WTC11 (cell line): ENCODE results near the gene FER1L5. TPM values are rescaled to one million over a fixed set of nuclear protein-coding genes. Genes with fewer than 3 reads are reported as not detected.

Source experiments
- ATAC-seq: fragments of 200-7000 bp; cut with Tn5 transposase; 2 replicates; pipeline ENCODE4 v1.10.0; 2021; ENCODE audit warnings: mild to moderate bottlenecking, moderate library complexity
- CTCF ChIA-PET: fragments of 300-600 bp; sonication (Branson Sonifier 250); formaldehyde crosslinking; loops from one replicate; lab custom pipeline; 2021; ENCODE audit warnings: antibody characterized with exemption; lab: Charles Lee
- POLR2A ChIA-PET: fragments of 350-600 bp; sonication (Branson Sonifier 250); formaldehyde crosslinking; loops from one replicate; lab custom pipeline; 2021; ENCODE audit warnings: antibody characterized with exemption; lab: Charles Lee
- DNase-seq: peaks from one replicate; pipeline ENCODE4 v3.0.0; 2021; ENCODE audit warnings: low spot score
- H3K27ac Mint-ChIP-seq: 2 replicates; pipeline ENCODE4 v1.8.0; 2021; ENCODE audit warnings: mixed read lengths
- H3K27me3 Mint-ChIP-seq: 2 replicates; pipeline ENCODE4 v1.8.0; 2021; ENCODE audit warnings: low read depth, mild to moderate bottlenecking, moderate library complexity, mixed read lengths
- H3K36me3 Mint-ChIP-seq: 2 replicates; pipeline ENCODE4 v1.8.0; 2021; ENCODE audit warnings: mixed read lengths
- H3K4me1 Mint-ChIP-seq: 2 replicates; pipeline ENCODE4 v1.8.0; 2022; ENCODE audit warnings: mixed read lengths
- H3K4me3 Mint-ChIP-seq: 2 replicates; pipeline ENCODE4 v1.8.0; 2021; ENCODE audit warnings: mild to moderate bottlenecking, moderate library complexity, mixed read lengths
- H3K9me3 Mint-ChIP-seq: 2 replicates; pipeline ENCODE4 v1.8.0; 2021; ENCODE audit warnings: mixed read lengths
- ESRRA ChIP-seq: sonication (generic); formaldehyde crosslinking; IDR thresholded peaks from 2 replicates; pipeline ENCODE4 v1.8.1; 2022; ENCODE audit warnings: mild to moderate bottlenecking, missing genetic modification reagents, borderline replicate concordance
- FOXJ3 ChIP-seq: sonication (generic); formaldehyde crosslinking; IDR thresholded peaks from 2 replicates; pipeline ENCODE4 v1.9.0; 2021; ENCODE audit warnings: missing genetic modification reagents, mild to moderate bottlenecking, borderline replicate concordance
- FOXK1 ChIP-seq: sonication (generic); formaldehyde crosslinking; IDR thresholded peaks from 2 replicates; pipeline ENCODE4 v1.8.0; 2022; ENCODE audit warnings: mild to moderate bottlenecking, moderate library complexity, missing genetic modification reagents
- JUN ChIP-seq: sonication (generic); formaldehyde crosslinking; IDR thresholded peaks from 2 replicates; pipeline ENCODE4 v1.8.0; 2023; ENCODE audit warnings: mild to moderate bottlenecking, missing genetic modification reagents
- KAT7 ChIP-seq: sonication (generic); formaldehyde crosslinking; IDR thresholded peaks from 2 replicates; pipeline ENCODE4 v1.8.1; 2023; ENCODE audit warnings: missing genetic modification reagents, mild to moderate bottlenecking, borderline replicate concordance
- NFATC4 ChIP-seq: fragments of 250-450 bp; sonication (Bioruptor Pico); IDR thresholded peaks from 2 replicates; pipeline ENCODE4 v1.9.0; 2021; ENCODE audit warnings: mild to moderate bottlenecking
- PRRX2 ChIP-seq: fragments of 250-450 bp; sonication (Bioruptor Pico); IDR thresholded peaks from 2 replicates; pipeline ENCODE4 v1.8.0; 2021; ENCODE audit warnings: mild to moderate bottlenecking
- RELA ChIP-seq: sonication (generic); formaldehyde crosslinking; IDR thresholded peaks from 2 replicates; pipeline ENCODE4 v1.8.1; 2022; ENCODE audit warnings: missing genetic modification reagents, mild to moderate bottlenecking, borderline replicate concordance
- SOX15 ChIP-seq: fragments of 250-450 bp; sonication (Bioruptor Pico); IDR thresholded peaks from 2 replicates; pipeline ENCODE4 v1.9.0; 2021; ENCODE audit warnings: mild to moderate bottlenecking
- TCF7 ChIP-seq: sonication (generic); formaldehyde crosslinking; IDR thresholded peaks from 2 replicates; pipeline ENCODE4 v1.8.0; 2022; ENCODE audit warnings: mild to moderate bottlenecking, low read depth, missing genetic modification reagents, moderate library complexity
- TEAD4 ChIP-seq: sonication (generic); formaldehyde crosslinking; IDR thresholded peaks from 2 replicates; pipeline ENCODE4 v1.8.0; 2022; ENCODE audit warnings: mild to moderate bottlenecking, missing genetic modification reagents
- ZNF317 ChIP-seq: sonication (generic); formaldehyde crosslinking; IDR thresholded peaks from 2 replicates; pipeline ENCODE4 v1.8.1; 2023; ENCODE audit warnings: low read depth, mild to moderate bottlenecking, moderate library complexity, missing genetic modification reagents, borderline replicate concordance
- ZNF512 ChIP-seq: sonication (generic); formaldehyde crosslinking; IDR thresholded peaks from 2 replicates; pipeline ENCODE4 v1.8.1; 2022; ENCODE audit warnings: missing genetic modification reagents, borderline replicate concordance
- total RNA-seq: library from RNA; stranded (reverse); gene quantifications from 3 replicates; pipeline ENCODE4 v1.2.3, GENCODE V29; 2021
- TF ChIP-seq, protein P1 (sequence below): sonication (generic); formaldehyde crosslinking; IDR thresholded peaks from 2 replicates; pipeline ENCODE4 v1.8.0; 2022; ENCODE audit warnings: missing genetic modification reagents
- TF ChIP-seq, protein P2 (sequence below): fragments of 250-450 bp; sonication (Bioruptor Pico); IDR thresholded peaks from 2 replicates; pipeline ENCODE4 v1.9.0; 2021; ENCODE audit warnings: mild to moderate bottlenecking
- TF ChIP-seq, protein P3 (sequence below): sonication (generic); formaldehyde crosslinking; IDR thresholded peaks from 2 replicates; pipeline ENCODE4 v1.8.0; 2023; ENCODE audit warnings: mild to moderate bottlenecking, missing genetic modification reagents

The FER1L5 gene
- total RNA-seq, 1 experiment from 2014 or later = 1.4 TPM

DNA sequence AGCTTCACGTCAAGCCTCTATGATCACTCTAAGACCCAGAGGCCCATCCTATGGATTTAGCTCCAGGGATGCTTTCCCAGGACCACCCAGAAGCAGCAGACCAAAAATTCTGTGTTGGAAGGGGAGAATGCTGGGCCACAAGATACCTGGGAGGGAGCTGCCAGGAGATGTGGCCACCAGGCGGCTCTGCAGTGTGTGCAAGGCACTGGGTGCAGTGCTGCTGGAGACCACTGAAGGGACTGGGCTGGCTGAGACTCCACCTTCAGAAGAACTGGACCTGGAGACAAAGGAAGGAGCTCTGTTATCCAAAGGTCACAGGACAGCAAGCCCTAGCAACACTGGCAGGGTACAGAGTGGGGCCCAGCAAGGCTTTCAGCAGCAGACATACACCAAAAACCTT, 38.5 kb upstream of the FER1L5 start (continued):
- TF ChIP-seq, protein P1, sequence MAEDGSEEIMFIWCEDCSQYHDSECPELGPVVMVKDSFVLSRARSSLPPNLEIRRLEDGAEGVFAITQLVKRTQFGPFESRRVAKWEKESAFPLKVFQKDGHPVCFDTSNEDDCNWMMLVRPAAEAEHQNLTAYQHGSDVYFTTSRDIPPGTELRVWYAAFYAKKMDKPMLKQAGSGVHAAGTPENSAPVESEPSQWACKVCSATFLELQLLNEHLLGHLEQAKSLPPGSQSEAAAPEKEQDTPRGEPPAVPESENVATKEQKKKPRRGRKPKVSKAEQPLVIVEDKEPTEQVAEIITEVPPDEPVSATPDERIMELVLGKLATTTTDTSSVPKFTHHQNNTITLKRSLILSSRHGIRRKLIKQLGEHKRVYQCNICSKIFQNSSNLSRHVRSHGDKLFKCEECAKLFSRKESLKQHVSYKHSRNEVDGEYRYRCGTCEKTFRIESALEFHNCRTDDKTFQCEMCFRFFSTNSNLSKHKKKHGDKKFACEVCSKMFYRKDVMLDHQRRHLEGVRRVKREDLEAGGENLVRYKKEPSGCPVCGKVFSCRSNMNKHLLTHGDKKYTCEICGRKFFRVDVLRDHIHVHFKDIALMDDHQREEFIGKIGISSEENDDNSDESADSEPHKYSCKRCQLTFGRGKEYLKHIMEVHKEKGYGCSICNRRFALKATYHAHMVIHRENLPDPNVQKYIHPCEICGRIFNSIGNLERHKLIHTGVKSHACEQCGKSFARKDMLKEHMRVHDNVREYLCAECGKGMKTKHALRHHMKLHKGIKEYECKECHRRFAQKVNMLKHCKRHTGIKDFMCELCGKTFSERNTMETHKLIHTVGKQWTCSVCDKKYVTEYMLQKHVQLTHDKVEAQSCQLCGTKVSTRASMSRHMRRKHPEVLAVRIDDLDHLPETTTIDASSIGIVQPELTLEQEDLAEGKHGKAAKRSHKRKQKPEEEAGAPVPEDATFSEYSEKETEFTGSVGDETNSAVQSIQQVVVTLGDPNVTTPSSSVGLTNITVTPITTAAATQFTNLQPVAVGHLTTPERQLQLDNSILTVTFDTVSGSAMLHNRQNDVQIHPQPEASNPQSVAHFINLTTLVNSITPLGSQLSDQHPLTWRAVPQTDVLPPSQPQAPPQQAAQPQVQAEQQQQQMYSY (CRISPR knock-in tag) = no peak
- no peak for TF ChIP-seq SOX15 (CRISPR knock-in tag)
- TF ChIP-seq ZNF317 (CRISPR knock-in tag) = no peak
- TF ChIP-seq, protein P2, sequence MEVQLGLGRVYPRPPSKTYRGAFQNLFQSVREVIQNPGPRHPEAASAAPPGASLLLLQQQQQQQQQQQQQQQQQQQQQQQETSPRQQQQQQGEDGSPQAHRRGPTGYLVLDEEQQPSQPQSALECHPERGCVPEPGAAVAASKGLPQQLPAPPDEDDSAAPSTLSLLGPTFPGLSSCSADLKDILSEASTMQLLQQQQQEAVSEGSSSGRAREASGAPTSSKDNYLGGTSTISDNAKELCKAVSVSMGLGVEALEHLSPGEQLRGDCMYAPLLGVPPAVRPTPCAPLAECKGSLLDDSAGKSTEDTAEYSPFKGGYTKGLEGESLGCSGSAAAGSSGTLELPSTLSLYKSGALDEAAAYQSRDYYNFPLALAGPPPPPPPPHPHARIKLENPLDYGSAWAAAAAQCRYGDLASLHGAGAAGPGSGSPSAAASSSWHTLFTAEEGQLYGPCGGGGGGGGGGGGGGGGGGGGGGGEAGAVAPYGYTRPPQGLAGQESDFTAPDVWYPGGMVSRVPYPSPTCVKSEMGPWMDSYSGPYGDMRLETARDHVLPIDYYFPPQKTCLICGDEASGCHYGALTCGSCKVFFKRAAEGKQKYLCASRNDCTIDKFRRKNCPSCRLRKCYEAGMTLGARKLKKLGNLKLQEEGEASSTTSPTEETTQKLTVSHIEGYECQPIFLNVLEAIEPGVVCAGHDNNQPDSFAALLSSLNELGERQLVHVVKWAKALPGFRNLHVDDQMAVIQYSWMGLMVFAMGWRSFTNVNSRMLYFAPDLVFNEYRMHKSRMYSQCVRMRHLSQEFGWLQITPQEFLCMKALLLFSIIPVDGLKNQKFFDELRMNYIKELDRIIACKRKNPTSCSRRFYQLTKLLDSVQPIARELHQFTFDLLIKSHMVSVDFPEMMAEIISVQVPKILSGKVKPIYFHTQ (CRISPR knock-in tag) = no peak
- TF ChIP-seq FOXJ3 (CRISPR knock-in tag) = no peak
- no peak for TF ChIP-seq JUN (CRISPR knock-in tag)
- TF ChIP-seq, all 79 proteins: peak for 0

DNA sequence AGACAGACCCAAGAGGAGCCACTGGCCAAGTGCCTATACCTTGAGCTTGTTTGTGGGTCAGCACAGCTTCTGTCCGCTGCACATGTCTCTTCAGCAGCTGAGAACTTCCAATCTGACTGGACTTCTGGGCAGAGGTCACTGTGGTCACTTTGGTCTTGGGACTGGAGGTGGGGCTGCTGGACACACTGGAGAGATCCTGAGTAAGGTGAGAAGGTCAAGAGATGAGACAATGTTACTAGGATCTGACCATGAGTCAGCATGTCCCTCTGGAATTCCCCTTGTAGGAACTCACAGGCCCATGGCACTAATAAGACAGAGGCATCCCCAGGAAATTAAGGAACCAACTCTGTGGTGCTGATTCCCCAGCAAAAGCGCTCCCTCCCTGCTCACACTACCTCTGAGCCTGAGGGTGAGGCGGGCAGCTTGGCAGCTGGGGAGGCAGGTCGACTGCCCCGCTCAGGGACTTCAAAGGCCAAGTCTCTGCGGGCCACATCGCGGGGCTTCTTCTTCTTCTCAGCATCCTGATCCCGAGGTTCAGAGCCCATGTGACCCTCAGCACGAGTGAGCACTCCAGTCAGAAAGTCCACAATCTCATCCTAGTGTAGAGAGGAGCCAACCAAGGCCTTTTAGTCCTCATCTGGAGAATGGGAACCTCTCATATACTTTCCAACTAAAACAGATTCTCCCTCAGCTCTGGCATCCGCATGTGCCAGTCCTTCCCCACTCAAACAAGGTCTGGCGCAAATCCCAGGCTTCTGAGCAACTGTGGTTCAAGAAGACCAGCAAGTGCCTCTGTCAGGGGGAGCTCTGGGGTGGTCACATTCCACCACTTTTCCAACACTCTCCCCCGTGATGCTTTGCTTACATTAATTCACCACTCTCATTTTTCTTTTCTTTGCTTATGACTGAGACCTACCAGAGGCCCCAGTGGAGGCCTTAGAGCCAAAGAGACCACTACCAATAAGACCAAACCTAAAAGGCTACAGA, 33.8 kb upstream of the FER1L5 start:
- TF ChIP-seq PRRX2 (CRISPR knock-in tag) (no peak), TEAD4 (CRISPR knock-in tag) (no peak), TCF7 (CRISPR knock-in tag) (no peak), KAT7 (CRISPR knock-in tag) (no peak), FOXK1 (no peak), RELA (CRISPR knock-in tag) (no peak), NFATC4 (CRISPR knock-in tag) (no peak), ZNF512 (CRISPR knock-in tag) (no peak), ESRRA (CRISPR knock-in tag) (no peak)
- TF ChIP-seq, protein P3, sequence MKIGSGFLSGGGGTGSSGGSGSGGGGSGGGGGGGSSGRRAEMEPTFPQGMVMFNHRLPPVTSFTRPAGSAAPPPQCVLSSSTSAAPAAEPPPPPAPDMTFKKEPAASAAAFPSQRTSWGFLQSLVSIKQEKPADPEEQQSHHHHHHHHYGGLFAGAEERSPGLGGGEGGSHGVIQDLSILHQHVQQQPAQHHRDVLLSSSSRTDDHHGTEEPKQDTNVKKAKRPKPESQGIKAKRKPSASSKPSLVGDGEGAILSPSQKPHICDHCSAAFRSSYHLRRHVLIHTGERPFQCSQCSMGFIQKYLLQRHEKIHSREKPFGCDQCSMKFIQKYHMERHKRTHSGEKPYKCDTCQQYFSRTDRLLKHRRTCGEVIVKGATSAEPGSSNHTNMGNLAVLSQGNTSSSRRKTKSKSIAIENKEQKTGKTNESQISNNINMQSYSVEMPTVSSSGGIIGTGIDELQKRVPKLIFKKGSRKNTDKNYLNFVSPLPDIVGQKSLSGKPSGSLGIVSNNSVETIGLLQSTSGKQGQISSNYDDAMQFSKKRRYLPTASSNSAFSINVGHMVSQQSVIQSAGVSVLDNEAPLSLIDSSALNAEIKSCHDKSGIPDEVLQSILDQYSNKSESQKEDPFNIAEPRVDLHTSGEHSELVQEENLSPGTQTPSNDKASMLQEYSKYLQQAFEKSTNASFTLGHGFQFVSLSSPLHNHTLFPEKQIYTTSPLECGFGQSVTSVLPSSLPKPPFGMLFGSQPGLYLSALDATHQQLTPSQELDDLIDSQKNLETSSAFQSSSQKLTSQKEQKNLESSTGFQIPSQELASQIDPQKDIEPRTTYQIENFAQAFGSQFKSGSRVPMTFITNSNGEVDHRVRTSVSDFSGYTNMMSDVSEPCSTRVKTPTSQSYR (CRISPR knock-in tag) = no peak
- no peaks in the 10 kb centered on the region for H3K27me3 Mint-ChIP-seq
- H3K36me3 Mint-ChIP-seq = peaks cover 84% of the 10 kb centered on the region
- H3K4me1 Mint-ChIP-seq = no peaks in the 10 kb centered on the region
- ATAC-seq = no peak
- ChIA-PET POLR2A (interaction anchor here (0.6 to 0.7 kb wide), 2 partner anchors 9 to 10 kb away, joined by 3 to 7 read pairs; no protein-coding TSS in a partner anchor), CTCF (interaction anchor here (0.7 kb wide), 1 partner anchor 192 kb away, joined by 3 read pairs; no protein-coding TSS in a partner anchor)
- no peak overlapping the region for H3K27ac Mint-ChIP-seq
- no peaks in the 10 kb centered on the region for H3K9me3 Mint-ChIP-seq
- H3K4me3 Mint-ChIP-seq = no peak overlapping the region
- DNase-seq = no peak
